DMS 273 treated with DMSO at 0.1 percent for 48 hours (cell line): ENCODE results near the gene SHE.

Source experiments
- DNase-seq: peaks from one replicate; lab custom pipeline; 2025; lab: John Stamatoyannopoulos, UW

The SHE gene

DNA sequence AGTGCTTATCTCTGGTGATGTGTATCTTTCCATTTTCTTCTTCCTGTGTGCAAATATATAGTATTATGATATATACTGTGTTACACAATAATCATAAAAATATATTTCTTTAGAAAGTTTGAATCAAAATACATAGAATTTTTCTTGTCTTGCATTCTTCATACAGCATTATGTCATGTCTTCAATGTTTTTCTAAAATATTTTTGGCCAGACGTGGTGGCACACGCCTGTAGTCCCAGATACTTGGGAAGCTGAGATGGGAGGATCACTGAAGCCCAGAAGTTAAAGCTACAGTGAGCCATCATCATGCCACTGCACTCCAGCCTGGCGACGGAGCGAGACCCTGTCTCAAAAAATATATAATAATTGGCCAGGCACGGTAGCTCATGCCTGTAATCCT, 55.4 kb downstream of the SHE start:
- DNase-seq: no peak

DNA sequence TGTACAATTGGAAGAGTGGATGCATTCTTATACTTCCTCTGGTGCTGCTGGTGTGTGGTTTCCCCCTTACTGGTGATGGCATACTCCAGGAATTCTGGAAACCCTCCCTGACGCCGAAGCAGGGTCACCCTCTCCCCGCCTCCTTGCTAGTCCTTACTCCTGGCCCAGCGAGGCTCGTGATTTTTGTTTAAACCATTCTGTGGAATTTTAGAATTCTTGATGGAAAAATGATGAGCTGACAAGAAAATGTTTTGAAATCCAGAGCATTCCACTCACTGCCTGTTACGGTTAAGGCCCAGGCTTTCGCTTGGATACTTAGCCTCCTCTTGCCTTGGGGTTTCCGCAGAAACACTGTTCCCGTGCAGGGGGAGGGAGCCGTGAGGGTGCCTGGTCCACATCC, 55.9 kb downstream of the SHE start:
- no peak for DNase-seq

DNA sequence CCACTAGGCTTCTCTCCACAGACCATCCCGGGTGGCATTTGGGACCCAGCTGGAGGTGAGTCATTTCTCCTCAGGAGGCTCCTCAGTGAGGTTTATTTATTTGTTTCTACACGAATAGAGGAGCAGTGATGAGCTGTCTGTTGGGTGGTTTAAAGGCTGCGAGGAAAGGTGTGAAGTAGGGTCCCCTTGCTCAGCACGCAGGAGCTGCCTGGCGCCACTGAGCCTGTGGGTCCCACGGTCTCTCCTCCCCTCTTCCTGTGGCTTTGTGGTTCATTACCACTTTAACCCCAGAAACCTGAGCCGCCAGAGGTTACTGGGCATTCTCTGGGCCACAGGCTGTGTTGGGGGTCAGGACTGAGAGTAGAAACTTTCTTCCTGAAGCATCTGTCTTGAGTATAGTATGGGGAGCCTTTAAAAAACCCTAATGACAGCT, 57.2 kb downstream of the SHE start:
- DNase-seq: no peak

DNA sequence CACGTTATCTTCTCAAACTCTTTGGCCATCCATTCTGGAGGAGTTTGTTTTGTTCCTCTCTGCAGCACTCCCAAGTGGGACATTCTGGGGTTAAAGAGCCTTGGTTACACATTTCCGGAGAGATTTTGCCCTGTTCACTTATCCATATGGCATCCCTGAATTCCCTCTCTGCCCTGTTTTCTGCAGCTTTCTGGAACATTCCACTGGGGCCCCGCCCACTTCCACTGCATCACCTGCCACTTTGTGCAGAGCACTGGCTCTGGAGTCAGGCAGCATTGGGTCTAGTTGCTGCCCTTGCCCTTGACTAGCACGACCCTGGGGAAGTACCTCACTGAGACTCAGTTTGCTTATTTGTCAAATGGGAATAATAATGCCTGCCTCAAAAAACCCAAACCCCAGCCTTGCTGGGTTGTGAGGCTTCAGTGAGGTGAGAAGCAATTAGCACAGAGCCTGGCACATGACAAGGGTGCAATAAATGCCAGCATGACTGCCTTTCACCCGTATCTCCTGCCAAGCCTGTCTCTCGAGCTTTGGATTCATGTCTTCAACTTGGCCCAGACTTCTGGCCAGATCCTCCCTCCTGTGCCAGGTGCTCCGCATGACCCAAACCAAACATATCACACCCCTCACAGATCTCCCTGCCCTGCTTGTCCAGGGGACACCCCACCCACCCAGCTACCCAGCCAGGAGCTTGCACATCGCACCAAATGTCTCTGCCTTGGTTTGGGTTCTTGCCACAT, 58.8 kb downstream of the SHE start:
- no peak for DNase-seq

DNA sequence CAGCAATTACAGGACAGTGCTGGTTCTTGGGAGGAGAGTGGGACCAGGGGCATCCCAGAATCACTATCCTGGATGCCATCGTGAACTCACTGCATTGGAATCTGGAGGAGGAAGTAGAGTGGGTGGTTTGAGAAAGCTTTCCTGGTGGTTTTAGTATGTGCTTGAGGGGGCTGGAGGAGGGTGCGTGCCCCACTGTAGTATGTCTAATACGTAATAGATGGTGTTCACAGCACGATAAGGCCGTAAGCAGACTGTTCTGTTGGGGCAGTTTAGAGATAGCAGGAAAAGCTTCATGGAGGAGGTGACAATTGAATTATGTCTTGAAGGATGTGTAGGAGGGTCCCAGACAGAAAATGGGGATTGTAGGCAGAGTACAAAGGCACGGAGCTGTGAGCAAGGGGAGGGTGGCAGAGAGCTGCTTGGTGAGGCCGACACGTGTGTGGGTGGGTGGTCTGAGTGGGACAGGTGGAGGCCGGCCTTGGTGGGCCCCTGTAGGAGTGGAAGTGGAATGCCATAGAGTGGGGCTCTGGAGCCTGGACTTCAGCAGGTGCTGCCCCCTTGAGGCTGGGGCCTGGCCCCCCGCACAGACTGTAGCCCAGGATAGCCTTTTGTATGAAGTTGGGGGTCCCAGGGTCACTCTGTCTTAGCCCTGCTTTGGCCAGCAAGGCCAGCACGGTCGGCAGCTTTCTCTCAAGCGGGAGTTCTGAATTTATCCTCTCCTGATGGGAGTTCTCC, 60.0 kb downstream of the SHE start:
- DNase-seq: no peak

DNA sequence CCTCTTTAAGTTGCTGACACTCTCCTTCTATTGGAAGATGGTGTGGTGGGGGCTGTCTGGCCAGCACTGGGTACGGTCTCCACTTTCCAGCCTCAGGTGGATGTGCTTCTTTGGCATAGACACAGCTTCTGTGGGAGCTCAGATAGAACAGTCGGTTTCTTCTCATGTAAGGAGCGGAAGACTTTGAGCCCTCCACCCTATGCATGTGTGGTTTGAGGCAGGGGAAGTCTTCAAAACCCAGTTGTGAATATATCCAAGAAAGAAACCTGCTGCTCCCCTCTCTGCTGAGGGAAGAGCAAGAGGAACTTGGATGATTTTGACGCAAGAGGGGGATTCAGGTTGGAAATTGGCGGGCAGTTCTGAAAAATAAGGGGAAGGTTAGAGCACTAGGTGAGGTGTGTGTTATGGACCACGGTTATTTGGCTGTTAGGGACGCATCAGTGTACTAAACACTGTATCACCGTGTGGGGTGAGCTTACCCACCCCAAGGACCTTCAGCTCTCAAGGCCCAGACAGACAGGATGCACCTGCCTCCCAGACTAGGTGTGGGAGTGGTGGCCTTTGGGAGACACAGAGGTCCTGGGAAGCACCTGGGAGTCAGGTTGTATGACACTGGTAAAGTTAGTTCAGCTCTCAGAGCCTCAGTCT, 60.8 kb downstream of the SHE start:
- DNase-seq: no peak

DNA sequence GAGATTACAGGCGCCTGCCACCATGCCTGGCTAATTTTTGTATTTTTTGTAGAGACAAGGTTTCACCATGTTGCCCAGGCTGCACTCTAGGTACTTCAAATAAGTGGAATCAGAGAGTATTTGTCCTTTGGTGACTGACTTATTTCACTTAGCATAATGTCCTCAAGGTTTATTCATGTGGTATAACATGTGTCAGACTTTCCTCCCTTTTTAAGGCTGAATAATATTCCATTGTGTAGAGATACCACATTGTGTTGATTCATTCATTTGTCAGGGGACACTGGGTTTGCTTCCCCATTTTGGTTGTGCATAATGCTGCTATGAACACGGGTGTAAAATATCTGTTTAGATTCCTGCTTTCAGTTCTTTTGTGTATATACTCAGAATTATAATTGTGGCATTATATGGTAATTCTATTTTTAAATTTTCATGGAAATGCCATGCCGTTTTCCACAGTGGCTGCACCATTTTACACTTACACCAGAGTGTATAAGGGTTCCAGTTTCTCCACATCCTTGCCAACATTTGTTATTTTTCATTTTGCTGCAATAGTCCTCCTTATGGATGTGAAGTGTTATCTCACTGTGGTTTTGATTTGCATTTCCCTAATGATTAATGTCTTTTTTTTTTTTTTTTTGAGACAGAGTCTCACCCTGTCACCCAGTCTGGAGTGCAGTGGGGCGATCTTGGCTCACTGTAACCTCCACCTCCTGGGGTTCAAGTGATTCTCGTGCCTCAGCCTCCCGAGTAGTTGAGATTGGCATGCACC, 62.0 kb downstream of the SHE start:
- no peak for DNase-seq

DNA sequence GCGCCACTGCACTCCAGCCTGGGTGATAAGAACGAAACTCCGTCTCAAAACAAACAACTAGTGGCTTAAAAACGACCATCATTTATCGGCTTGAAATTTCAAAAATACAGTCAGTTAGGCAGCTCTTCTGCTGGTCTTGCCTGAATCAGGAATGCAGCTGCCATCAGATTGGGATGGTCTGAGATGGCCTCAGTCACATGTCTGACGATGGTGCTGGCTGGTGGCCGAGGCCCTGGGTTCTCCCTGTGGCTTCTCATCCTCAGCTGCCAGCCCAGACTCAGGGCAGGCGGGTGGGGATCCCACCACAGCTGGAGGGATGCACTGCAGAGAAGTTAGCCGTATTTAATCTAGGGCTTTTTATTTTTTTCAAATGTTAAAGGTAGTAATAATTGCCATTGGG, 65.8 kb downstream of the SHE start:
- DNase-seq: no peak

DNA sequence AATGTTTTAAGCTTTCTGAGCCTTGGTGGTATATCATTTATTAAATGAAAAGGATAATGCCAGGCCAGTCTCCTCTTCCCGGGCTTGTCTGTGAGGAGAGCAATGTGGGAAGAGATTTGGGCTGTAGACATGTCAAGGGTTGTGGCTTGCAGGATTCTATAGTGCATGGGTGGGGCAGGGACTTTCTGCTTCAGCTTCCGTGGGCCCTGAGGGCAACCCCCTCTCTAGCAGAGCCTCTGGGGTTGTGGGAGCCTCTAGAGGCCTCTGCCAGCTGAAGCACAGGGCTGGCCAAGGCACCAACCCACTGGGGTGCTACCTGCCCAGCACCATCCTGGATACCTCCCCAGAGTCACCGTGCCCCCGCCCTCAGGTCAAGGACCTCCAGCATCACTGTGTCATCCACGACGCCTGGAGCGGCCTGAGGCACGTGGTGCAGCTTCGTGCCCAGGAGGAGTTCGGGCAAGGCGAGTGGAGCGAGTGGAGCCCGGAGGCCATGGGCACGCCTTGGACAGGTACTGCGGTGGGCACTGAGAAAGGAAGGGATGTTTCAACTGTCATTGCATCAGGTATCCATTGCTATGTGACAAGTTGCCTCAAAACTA, 66.5 kb downstream of the SHE start:
- no peak for DNase-seq

DNA sequence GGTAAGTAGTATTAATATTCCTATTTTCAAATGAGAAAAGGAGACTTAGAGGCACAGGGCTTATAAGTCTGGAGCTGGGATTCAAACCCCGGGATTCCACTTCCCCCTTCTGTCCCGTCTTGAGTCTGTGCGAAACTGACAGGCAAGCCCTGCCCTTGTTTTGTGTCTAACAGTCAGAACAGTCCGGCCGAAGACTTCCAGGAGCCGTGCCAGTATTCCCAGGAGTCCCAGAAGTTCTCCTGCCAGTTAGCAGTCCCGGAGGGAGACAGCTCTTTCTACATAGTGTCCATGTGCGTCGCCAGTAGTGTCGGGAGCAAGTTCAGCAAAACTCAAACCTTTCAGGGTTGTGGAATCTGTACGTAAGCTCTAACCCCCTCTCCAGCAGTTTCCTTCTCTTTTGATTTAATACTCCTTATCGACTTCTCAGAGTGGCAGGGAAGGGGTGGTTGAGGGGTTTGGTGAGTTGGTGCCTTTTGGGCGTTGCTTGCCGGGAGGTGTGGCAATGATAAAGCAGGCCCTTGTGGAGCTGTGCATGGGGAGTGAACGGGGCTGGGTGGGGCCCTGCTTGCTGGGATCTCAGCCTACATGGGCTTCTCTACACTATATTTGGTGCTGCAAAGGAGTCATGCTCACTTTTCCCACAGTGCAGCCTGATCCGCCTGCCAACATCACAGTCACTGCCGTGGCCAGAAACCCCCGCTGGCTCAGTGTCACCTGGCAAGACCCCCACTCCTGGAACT, 67.7 kb downstream of the SHE start:
- no peak for DNase-seq

DNA sequence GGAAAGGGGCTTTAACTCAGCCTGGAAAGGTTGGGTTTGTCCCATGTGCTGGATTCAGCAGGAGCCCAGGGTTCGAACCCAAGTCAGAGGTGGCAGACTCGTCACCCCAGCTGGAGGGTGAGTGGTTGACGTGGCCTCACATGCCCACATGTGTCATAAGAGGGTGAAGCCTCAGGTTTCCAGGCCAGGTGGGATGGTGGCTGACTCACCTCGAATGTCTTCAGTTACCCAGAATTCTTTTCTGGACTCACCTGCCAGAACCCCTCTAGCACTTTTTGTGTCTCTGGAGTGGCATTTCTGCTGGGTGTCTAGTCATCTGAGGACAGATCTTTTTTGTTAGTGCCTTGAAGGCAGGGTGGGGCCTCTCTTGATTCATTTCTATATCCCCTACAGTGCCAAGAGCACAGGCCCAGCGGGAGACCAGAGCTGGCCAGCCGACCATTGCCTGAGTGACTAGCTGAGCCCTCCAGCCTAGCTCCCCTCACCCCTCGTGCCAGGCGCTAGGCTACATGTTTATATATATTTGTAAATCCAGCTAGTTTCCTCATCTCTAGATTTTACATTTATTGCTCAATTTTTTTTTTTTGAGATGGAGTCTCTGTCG, 68.9 kb downstream of the SHE start:
- no peak for DNase-seq

DNA sequence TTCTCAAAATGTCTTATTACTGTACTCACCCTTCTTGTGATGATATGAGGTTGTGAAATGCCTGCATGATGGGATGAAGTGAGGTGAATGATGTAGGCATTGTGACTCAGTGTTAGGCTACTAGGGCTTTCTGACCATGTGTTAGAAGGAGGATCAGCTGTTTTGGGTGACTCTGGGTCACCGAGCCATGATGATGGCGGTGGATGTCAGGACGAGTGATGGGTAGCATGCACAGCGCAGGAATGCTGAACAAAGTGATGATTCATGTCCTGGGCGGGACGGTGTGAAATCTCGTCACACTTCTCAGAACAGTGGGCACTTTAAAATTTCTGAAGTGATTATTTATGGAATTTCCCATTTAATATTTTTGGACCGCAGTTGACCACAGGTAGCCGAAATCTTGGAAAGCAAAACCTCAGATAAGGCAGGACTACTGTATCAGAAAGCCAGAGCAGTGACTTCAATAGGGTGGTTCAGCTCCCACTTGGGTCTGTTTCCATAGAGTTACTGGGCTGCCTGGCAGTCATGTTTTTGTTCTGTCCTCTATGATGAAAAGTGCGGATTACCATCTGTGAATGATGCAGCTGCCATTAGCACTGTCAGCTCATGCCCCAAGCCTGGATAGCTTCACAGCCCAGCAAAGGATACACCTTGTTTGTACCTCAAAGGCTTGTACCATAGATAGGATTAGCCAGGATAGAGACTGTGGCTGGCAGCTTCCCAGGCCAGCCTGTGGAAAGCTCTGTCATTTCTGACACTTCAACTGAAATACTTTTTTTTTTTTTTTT, 70.4 kb downstream of the SHE start:
- DNase-seq: no peak

DNA sequence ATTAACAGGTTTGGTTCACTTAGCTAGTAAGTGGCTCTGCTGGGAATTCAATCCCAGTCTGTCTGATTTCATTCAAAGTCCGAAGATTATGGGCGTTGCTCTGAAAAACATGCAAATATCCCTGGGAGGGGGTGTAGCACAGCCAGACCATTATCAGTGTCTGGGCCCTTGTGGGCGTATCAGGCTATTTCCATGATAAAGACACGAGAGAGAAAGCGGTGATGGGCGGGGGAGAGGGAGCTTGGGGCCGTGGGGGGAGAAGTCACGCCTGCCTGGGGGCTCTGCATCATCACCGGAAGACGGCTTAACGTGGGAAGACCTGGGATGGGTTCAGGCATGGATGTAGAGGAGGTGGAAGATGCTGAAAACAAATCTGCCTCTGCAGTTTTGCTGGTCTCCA, 71.3 kb downstream of the SHE start:
- no peak for DNase-seq

DNA sequence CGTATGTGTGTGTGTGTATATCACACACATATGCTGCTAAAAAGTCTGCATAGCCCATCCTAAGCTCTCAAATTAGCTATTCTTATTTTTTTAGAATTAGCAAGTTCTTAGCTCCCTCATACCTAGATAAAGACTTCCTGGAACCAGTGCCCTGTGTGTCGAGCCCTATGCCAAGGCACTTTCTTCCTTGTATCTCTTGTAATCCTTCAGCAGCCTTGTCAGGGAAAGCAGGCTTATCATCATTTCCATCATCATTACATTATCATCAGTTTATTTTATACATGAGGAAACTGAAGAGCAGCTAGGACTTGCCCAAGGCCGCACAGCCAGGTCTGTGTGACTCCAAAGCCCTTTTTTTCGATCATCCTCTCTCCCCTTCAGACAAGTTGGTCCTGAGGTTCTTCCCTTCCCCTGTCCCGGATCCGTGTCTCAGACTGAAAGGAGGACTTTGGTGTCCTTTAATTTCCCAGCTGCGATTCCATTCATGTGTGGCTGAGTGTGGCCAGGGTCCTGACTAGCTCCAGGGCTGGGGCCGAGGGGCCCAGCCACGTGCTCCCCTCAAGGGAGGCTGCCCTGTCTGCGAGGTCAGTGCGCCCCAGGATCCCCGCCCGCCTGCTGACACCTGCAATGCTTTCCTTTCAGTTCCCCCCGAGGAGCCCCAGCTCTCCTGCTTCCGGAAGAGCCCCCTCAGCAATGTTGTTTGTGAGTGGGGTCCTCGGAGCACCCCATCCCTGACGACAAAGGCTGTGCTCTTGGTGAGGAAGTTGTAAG, 72.2 kb downstream of the SHE start:
- no peak for DNase-seq
